ENCODE measurements around the gene CHST14.

GRCh38 chr15:40465939-40466338, 4.8 kb upstream of the CHST14 start:
- TF ChIP-seq CTCF (IDR thresholded peaks at IDR 0.05), result no peak
- no peak for TF ChIP-seq POLR2A (IDR thresholded peaks at IDR 0.05)

Measured in transverse colon (tissue), 3 donors.